Coronary artery (tissue), 2 donors: Measurements from ENCODE around the gene PSMB2.

Experiments used
- DNase-seq: peaks from one replicate; pipeline ENCODE4 v3.0.0-alpha.2; 2017; ENCODE audit warnings: low spot score
- H3K27ac ChIP-seq, 2 donors: fragments of 200-600 bp; sonication (generic); one replicate each; pipeline ENCODE4 v1.5.1; 2016 to 2019
- H3K4me3 ChIP-seq: fragments of 200-600 bp; sonication (generic); 2 replicates; pipeline ENCODE4 v1.5.1; 2016; ENCODE audit warnings: mild to moderate bottlenecking, moderate library complexity
- CTCF ChIP-seq: fragments of 200-600 bp; sonication (generic); IDR thresholded peaks from one replicate; pipeline ENCODE4 v1.5.1; 2019; ENCODE audit warnings: antibody characterized with exemption

PSMB2 gene

GRCh38 chr1:35598895-35599294 is 42.4 kb downstream of the PSMB2 start:
- TF ChIP-seq CTCF, result no peak
- Histone ChIP-seq H3K4me3 (no peak overlapping the region), H3K27ac (no peak overlapping the region)
- no peak for DNase-seq

- no peak for TF ChIP-seq CTCF
- no peak overlapping the region for H3K4me3 ChIP-seq
- DNase-seq, result no peak
- H3K27ac ChIP-seq, result no peak overlapping the region
These were observed 43.5 kb downstream of the PSMB2 start for GRCh38 chr1:35597870-35598269.

- DNase-seq, result no peak
- TF ChIP-seq CTCF, result no peak
- no peak overlapping the region for H3K27ac ChIP-seq
- no peak overlapping the region for H3K4me3 ChIP-seq
These were observed 45.6 kb downstream of the PSMB2 start for GRCh38 chr1:35595684-35596083.

GRCh38 chr1:35594005-35594760 is 47.1 kb downstream of the PSMB2 start:
- Histone ChIP-seq H3K4me3 (no peak overlapping the region), H3K27ac (no peak overlapping the region)
- no peak for DNase-seq
- no peak for TF ChIP-seq CTCF

GRCh38 chr1:35592991-35593769 is 48.1 kb downstream of the PSMB2 start:
- Histone ChIP-seq H3K27ac (no peak overlapping the region), H3K4me3 (no peak overlapping the region)
- TF ChIP-seq CTCF, result no peak
- DNase-seq, result no peak

GRCh38 chr1:35591211-35591610 is 50.1 kb downstream of the PSMB2 start:
- H3K27ac ChIP-seq, result no peak overlapping the region
- no peak for DNase-seq
- no peak for TF ChIP-seq CTCF
- H3K4me3 ChIP-seq, result no peak overlapping the region
